Measurements from ENCODE around the gene AAGAB. TPM values are rescaled to one million over a fixed set of nuclear protein-coding genes. Genes with fewer than 3 reads are reported as not detected.

AAGAB gene
- total RNA-seq, 1 donor from 2014 or later = 48.2 TPM

- TF ChIP-seq, protein P1, sequence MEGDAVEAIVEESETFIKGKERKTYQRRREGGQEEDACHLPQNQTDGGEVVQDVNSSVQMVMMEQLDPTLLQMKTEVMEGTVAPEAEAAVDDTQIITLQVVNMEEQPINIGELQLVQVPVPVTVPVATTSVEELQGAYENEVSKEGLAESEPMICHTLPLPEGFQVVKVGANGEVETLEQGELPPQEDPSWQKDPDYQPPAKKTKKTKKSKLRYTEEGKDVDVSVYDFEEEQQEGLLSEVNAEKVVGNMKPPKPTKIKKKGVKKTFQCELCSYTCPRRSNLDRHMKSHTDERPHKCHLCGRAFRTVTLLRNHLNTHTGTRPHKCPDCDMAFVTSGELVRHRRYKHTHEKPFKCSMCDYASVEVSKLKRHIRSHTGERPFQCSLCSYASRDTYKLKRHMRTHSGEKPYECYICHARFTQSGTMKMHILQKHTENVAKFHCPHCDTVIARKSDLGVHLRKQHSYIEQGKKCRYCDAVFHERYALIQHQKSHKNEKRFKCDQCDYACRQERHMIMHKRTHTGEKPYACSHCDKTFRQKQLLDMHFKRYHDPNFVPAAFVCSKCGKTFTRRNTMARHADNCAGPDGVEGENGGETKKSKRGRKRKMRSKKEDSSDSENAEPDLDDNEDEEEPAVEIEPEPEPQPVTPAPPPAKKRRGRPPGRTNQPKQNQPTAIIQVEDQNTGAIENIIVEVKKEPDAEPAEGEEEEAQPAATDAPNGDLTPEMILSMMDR (IDR thresholded peaks at IDR 0.05; ENCODE audit: insufficient read depth, low read length, poor library complexity, severe bottlenecking) = no peak
- no peak for DNase-seq (ENCODE audit: low read depth)
- Histone ChIP-seq H3K4me3 (ENCODE audit: low read depth, low read length) (no peak overlapping the region), H3K27me3 (ENCODE audit: control insufficient read depth, insufficient read depth, low read length) (no peaks in the 10 kb centered on the region), H3K36me3 (ENCODE audit: control insufficient read depth, insufficient read depth, low read length) (no peaks in the 10 kb centered on the region)
Observed at GRCh38 chr15:67230504-67230903, 24.0 kb downstream of the AAGAB start.

- DNase-seq (ENCODE audit: low read depth) = no peak
- no peak overlapping the region for H3K4me3 ChIP-seq (ENCODE audit: low read depth, low read length)
- no peaks in the 10 kb centered on the region for H3K27me3 ChIP-seq (ENCODE audit: control insufficient read depth, insufficient read depth, low read length)
- no peaks in the 10 kb centered on the region for H3K36me3 ChIP-seq (ENCODE audit: control insufficient read depth, insufficient read depth, low read length)
- TF ChIP-seq, protein P1 (IDR thresholded peaks at IDR 0.05; ENCODE audit: insufficient read depth, low read length, poor library complexity, severe bottlenecking) = no peak
Observed at GRCh38 chr15:67228286-67228685, 26.2 kb downstream of the AAGAB start.

DNA sequence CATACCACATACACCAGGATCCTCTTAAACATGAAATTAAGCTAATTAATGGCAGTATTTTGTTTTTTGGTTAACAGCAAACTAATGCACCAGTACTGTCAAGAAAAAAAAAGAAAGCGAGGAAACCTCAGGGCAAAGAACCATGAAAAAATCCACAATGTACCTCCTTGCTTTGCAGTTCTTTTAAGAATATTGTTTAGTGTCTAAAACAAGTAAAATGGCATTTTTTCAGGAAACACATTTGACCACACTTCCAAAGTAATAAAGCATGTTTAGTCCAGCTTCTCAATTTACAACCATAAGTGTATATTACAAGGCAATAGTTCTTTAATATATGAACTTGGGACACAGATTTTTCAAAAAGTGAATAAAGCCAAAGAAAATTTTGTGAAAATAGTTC lies 26.6 kb downstream of the AAGAB start:
- TF ChIP-seq, protein P1 (IDR thresholded peaks at IDR 0.05; ENCODE audit: insufficient read depth, low read length, poor library complexity, severe bottlenecking) = no peak
- DNase-seq (ENCODE audit: low read depth) = no peak
- no peaks in the 10 kb centered on the region for H3K27me3 ChIP-seq (ENCODE audit: control insufficient read depth, insufficient read depth, low read length)
- H3K36me3 ChIP-seq (ENCODE audit: control insufficient read depth, insufficient read depth, low read length) = no peaks in the 10 kb centered on the region
- no peak overlapping the region for H3K4me3 ChIP-seq (ENCODE audit: low read depth, low read length)

DNA sequence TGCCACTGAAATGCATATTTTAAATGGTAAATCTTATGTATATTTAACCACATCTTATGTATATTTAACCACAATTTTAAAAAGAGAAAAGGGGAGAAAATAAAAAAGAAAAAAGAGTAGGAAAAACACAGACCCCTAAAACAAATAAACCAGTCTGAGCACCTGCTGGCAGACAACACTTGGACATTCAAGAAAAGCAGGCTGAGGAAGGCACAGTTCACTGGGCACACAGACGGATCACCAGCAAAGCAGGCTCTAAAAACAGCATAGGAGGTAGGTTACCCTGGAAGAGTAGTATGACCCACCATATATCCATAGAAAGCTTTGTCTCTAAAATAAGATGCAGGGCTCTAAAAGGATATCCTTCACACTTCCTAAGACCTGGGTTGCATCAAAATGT lies 27.0 kb downstream of the AAGAB start:
- Histone ChIP-seq H3K36me3 (ENCODE audit: control insufficient read depth, insufficient read depth, low read length) (no peaks in the 10 kb centered on the region), H3K4me3 (ENCODE audit: low read depth, low read length) (no peak overlapping the region), H3K27me3 (ENCODE audit: control insufficient read depth, insufficient read depth, low read length) (no peaks in the 10 kb centered on the region)
- DNase-seq (ENCODE audit: low read depth) = no peak
- TF ChIP-seq, protein P1 (IDR thresholded peaks at IDR 0.05; ENCODE audit: insufficient read depth, low read length, poor library complexity, severe bottlenecking) = no peak

DNA sequence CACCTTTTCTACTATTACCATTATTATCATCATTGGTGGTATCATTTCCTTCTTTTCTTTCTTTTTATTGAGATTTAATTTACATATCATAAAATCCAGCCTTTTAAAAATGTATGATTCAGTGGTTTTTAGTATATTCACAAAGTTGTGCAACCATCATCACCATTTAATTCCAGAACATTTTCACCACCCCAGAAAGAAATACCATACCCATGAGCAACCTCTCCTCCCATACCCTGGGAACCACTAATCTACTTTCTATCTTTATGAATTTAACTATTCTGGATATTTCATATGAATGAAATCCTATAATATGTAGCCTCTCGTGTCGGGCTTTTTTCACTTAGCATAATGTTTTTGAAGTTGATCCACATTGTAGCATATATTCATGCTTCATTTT lies 29.1 kb downstream of the AAGAB start:
- H3K4me3 ChIP-seq (ENCODE audit: low read depth, low read length) = no peak overlapping the region

GRCh38 chr15:67224889-67225288 lies 29.6 kb downstream of the AAGAB start:
- Histone ChIP-seq H3K4me3 (ENCODE audit: low read depth, low read length) (no peak overlapping the region), H3K36me3 (ENCODE audit: control insufficient read depth, insufficient read depth, low read length) (no peaks in the 10 kb centered on the region), H3K27me3 (ENCODE audit: control insufficient read depth, insufficient read depth, low read length) (no peaks in the 10 kb centered on the region)
- no peak for DNase-seq (ENCODE audit: low read depth)
- TF ChIP-seq, protein P1 (IDR thresholded peaks at IDR 0.05; ENCODE audit: insufficient read depth, low read length, poor library complexity, severe bottlenecking) = no peak

More for the DNA sequence above, 29.1 kb downstream of the AAGAB start:
- Histone ChIP-seq H3K27me3 (ENCODE audit: control insufficient read depth, insufficient read depth, low read length) (no peaks in the 10 kb centered on the region), H3K36me3 (ENCODE audit: control insufficient read depth, insufficient read depth, low read length) (no peaks in the 10 kb centered on the region)
- no peak for DNase-seq (ENCODE audit: low read depth)
- TF ChIP-seq, protein P1 (IDR thresholded peaks at IDR 0.05; ENCODE audit: insufficient read depth, low read length, poor library complexity, severe bottlenecking) = no peak

All from kidney epithelial cell (primary cell).